OCI-LY3 (cell line): ENCODE data around the gene CYP11A1.

ENCODE experiments used
- H2AFZ ChIP-seq: fragments of 200-600, 300-600 bp; shearing (Covaris generic); 2 replicates; pipeline ENCODE4 v1.6.0; 2014; ENCODE audit warnings: antibody characterized with exemption, low read depth, low read length
- H3K27ac ChIP-seq: fragments of 200-600, 300-600 bp; sonication (generic); 2 replicates; pipeline ENCODE4 v1.5.1; 2014; ENCODE audit warnings: mild to moderate bottlenecking, low read length, moderate library complexity, mixed read lengths
- H3K27me3 ChIP-seq: fragments of 200-600, 300-600 bp; sonication (generic); 2 replicates; pipeline ENCODE4 v1.6.1; 2014; ENCODE audit warnings: low read depth, low read length, mixed read lengths
- H3K36me3 ChIP-seq: fragments of 200-600, 300-600 bp; sonication (generic); replicated peaks from 2 replicates; pipeline ENCODE3; 2014; ENCODE audit warnings: low read depth, low read length, mixed read lengths
- H3K4me1 ChIP-seq: fragments of 300-600, 200-600 bp; sonication (generic); 2 replicates; pipeline ENCODE4 v1.6.1; 2014; ENCODE audit warnings: low read length, mixed read lengths
- H3K4me2 ChIP-seq: fragments of 200-600, 300-600 bp; sonication (generic); 2 replicates; pipeline ENCODE4 v1.6.1; 2014; ENCODE audit warnings: low read length, mixed read lengths
- H3K4me3 ChIP-seq: fragments of 300-600, 200-600 bp; sonication (generic); 2 replicates; pipeline ENCODE4 v1.5.1; 2014; ENCODE audit warnings: antibody characterized with exemption, mild to moderate bottlenecking, low read length, moderate library complexity
- H3K79me2 ChIP-seq: fragments of 300-600, 200-600 bp; shearing (Covaris generic); 2 replicates; pipeline ENCODE4 v1.6.1; 2014; ENCODE audit warnings: mild to moderate bottlenecking, low read length, mixed read lengths
- H3K9ac ChIP-seq: fragments of 300-600, 200-600 bp; shearing (Covaris generic); 2 replicates; pipeline ENCODE4 v1.6.0; 2014; ENCODE audit warnings: mild to moderate bottlenecking, low read length, moderate library complexity
- H3K9me3 ChIP-seq: fragments of 200-600, 300-600 bp; shearing (Covaris generic); 2 replicates; pipeline ENCODE4 v1.6.1; 2014; ENCODE audit warnings: low read length, mixed read lengths; ENCODE audit not compliant: insufficient read depth
- H4K20me1 ChIP-seq: fragments of 200-600, 300-600 bp; sonication (generic); 2 replicates; pipeline ENCODE4 v1.6.1; 2016; ENCODE audit warnings: low read length, mixed read lengths; ENCODE audit not compliant: insufficient read depth
- EZH2phosphoT487 ChIP-seq: fragments of 200-600 bp; shearing (Covaris generic); IDR thresholded peaks from 2 replicates; pipeline ENCODE4 v1.6.1; 2018; ENCODE audit warnings: antibody characterized with exemption, mixed run types, low read depth
- TF ChIP-seq, protein P1 (sequence below): fragments of 200-600, 300-600 bp; sonication (generic); IDR thresholded peaks from 2 replicates; pipeline ENCODE4 v1.5.1; 2014; ENCODE audit warnings: antibody characterized with exemption, low read length, low read depth

The CYP11A1 gene

DNA sequence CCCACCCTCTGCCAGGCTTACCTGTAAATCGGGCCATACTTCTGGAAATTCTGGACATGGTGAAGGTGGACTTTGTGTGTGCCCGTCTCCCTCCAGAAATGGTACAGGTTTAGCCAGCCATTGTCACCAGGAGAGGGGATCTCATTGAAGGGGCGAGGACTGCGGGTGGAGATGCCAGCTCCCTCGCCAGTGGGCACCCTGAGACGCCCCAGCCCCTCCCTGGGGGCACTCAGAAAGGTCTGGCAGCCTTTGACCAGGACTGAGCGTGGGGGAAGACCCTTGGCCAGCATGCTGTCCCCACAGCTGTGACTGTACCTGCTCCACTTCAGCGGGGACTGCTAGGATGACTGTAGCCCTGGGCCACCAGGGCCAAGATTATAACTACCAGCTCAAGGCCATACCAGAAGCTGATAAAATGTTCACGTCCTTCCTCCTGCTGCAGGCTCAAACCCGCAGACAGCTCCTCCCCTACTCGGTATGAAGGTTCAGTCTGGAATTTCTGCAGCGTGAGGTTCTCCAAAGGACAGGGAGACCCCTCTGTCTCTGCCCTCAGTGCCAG, at the start of gene CYP11A1:
Gene CYP11A1 (minus strand): TSS at position 351 of the 559 bp plus-strand sequence. CDS start 61 bp downstream, at position 290.
- Histone ChIP-seq H3K79me2 (no peaks in the 10 kb centered on the region), H3K4me3 (peak within 1 kb of the TSS; percentile 78; the same call in 1 of the 2 replicates), H3K36me3 (no peaks in the 10 kb centered on the region), H3K4me1 (peaks cover 9% of the 10 kb centered on the region; the same call in 1 of the 2 replicates), H3K9ac (no peak within 1 kb of the TSS), H3K9me3 (no peaks in the 10 kb centered on the region), H3K27ac (no peak within 1 kb of the TSS), H4K20me1 (no peaks in the 10 kb centered on the region), H2AFZ (no peak within 1 kb of the TSS), H3K4me2 (peak within 1 kb of the TSS; percentile 88; the same call in 1 of the 2 replicates), H3K27me3 (peaks cover 6% of the 10 kb centered on the region)
- TF ChIP-seq, protein P1, sequence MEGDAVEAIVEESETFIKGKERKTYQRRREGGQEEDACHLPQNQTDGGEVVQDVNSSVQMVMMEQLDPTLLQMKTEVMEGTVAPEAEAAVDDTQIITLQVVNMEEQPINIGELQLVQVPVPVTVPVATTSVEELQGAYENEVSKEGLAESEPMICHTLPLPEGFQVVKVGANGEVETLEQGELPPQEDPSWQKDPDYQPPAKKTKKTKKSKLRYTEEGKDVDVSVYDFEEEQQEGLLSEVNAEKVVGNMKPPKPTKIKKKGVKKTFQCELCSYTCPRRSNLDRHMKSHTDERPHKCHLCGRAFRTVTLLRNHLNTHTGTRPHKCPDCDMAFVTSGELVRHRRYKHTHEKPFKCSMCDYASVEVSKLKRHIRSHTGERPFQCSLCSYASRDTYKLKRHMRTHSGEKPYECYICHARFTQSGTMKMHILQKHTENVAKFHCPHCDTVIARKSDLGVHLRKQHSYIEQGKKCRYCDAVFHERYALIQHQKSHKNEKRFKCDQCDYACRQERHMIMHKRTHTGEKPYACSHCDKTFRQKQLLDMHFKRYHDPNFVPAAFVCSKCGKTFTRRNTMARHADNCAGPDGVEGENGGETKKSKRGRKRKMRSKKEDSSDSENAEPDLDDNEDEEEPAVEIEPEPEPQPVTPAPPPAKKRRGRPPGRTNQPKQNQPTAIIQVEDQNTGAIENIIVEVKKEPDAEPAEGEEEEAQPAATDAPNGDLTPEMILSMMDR: no peak

DNA sequence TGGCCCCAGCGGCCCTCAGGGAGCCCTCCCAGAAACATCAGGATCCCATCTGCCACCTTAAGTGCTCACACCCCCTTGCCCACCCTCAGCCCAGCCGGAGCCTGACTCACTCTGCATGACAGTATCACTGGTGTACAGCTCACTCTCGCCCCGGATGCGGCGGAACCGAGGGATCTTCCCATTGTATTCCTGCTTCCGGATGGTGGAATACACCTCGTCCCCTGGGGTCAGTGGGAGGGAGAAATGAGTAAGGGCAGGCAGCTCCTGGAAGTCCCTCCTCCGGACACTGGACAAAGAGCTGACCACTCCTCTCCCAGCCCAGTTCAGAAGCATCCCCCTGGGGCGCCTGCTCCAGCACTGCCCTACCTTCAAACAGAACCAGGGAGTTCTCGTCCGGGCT, 49.8 kb upstream of the CYP11A1 start:
- Histone ChIP-seq H3K4me2 (no peak overlapping the region), H3K4me3 (no peak overlapping the region), H2AFZ (no peak overlapping the region), H3K9me3 (no peaks in the 10 kb centered on the region), H3K9ac (no peak overlapping the region), H3K27me3 (no peaks in the 10 kb centered on the region), H3K36me3 (peaks cover 96% of the 10 kb centered on the region), H3K79me2 (peaks cover 96% of the 10 kb centered on the region), H3K4me1 (peaks cover 56% of the 10 kb centered on the region), H3K27ac (no peak overlapping the region; the same call in 1 of the 2 replicates), H4K20me1 (peaks cover 100% of the 10 kb centered on the region)
- TF ChIP-seq, protein P1: no peak
- no peak for TF ChIP-seq EZH2phosphoT487

DNA sequence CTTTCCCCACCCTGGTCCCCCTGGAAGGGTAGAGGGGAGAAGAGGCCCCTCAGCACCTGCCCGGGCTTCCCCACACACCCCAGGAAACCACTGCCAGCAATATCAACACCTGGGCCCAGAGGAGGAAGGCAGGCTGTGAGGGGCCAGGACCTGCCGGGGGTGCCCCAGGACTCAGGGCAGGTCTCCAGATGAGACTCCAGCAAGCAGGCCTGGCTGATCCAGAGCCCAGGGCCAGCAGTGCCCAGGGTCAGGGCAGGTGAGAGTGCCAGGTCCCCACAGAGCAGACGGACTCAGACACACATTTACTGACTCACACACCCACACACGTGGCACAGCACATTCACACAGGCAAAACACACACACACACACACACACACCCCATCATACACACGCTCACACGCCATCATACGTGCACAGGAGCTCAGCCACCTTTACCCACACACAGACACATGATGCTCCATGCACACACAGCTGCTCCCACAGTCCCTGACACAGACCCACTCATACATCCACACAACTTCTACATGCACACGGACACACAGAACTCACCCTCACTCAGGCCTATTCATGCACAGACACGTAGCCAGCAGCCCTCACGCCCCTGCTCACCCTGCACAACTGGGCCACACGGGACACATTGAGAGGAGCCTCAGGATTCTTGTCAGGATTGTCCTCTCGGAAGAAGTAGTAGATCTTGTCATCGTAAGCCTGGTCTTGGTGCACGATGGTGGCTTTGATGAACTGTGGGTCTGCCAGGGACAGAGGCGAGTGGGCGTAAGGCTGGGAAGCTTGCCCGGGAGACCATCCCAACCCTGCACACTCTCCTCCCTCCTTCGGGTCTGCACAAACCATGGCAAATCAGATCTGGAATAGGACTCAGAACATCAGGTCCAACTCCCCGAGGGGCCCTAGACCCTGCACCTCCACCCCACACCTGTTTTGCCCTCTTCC, 48.8 kb upstream of the CYP11A1 start:
- H3K4me3 ChIP-seq: no peak overlapping the region
- H3K4me1 ChIP-seq: peaks cover 46% of the 10 kb centered on the region
- peaks cover 100% of the 10 kb centered on the region for H4K20me1 ChIP-seq
- peaks cover 96% of the 10 kb centered on the region for H3K79me2 ChIP-seq
- peaks cover 96% of the 10 kb centered on the region for H3K36me3 ChIP-seq
- no peaks in the 10 kb centered on the region for H3K9me3 ChIP-seq
- H2AFZ ChIP-seq: no peak overlapping the region
- no peaks in the 10 kb centered on the region for H3K27me3 ChIP-seq
- no peak overlapping the region for H3K4me2 ChIP-seq
- H3K27ac ChIP-seq: peak overlapping the region; percentile 31
- TF ChIP-seq, protein P1: no peak
- no peak for TF ChIP-seq EZH2phosphoT487
- H3K9ac ChIP-seq: no peak overlapping the region

DNA sequence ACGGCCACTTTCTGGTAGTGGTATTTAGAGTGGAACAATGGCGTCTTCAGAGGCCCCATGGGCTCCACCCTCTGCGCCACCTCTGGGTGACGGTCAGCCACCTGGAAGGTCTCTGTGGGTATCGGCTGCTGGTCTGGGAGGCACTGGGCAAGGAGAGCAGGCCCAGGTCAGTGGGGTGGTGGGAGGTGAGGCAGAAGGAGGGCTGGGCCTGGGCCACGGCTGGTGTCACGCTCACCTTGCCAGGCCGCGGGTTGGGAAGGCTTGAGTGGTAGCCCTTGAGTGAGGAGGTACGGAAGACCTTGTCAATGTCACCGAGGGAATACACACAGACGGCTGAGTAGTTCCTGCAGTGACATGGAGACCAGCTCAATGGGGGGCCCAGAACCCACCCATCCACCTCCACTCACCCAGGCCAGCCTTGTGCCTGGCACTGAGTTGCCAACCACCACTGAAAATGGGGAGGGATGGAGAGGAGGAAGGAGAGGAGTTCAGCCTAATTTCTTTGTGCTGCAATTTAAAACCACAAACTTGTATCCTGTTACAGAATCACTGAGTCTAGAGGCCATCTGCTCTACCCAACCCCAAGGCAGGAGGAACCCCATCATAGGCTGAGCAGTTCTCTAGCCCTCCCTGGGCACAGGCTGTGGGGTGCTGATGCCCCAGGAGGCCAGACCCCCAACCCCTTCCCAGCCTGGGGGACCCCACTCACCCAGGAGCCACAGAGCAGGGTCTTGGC, 47.3 kb upstream of the CYP11A1 start:
- peaks cover 31% of the 10 kb centered on the region for H3K4me1 ChIP-seq
- TF ChIP-seq, protein P1: no peak
- no peak for TF ChIP-seq EZH2phosphoT487
- H3K36me3 ChIP-seq: peaks cover 96% of the 10 kb centered on the region
- H4K20me1 ChIP-seq: peaks cover 100% of the 10 kb centered on the region
- no peaks in the 10 kb centered on the region for H3K9me3 ChIP-seq
- no peak overlapping the region for H2AFZ ChIP-seq
- no peaks in the 10 kb centered on the region for H3K27me3 ChIP-seq
- H3K79me2 ChIP-seq: peaks cover 85% of the 10 kb centered on the region
- no peak overlapping the region for H3K9ac ChIP-seq
- H3K27ac ChIP-seq: peak overlapping the region; percentile 31; the same call in 1 of the 2 replicates
- no peak overlapping the region for H3K4me2 ChIP-seq
- no peak overlapping the region for H3K4me3 ChIP-seq
